Liver (tissue), 9 donors: ENCODE measurements around the gene VAPB. TPM values are rescaled to one million over a fixed set of nuclear protein-coding genes. Genes with fewer than 3 reads are reported as not detected.
"Not testable (repeated sequence)": the region's sequence is repeated elsewhere in the genome, so short reads cannot be mapped to it uniquely, and the experiment has no call there.

Experiments used
- DNase-seq: peaks from one replicate; pipeline ENCODE4 v3.0.0-alpha.2; 2017; ENCODE audit warnings: low spot score
- H3K27ac ChIP-seq, 2 donors: one replicate each; pipeline ENCODE4 v1.7.0; 2013; ENCODE audit warnings: inconsistent platforms in 2 of 2, low read length in 2 of 2, control low read depth in 1 of 2, low read depth in 1 of 2, mild to moderate bottlenecking in 1 of 2
- H3K27me3 ChIP-seq, 4 donors: one replicate each; pipeline versions ENCODE4 v1.6.1 to v1.7.0; 2013; ENCODE audit warnings: low read length in 3 of 4, inconsistent platforms in 1 of 4, mild to moderate bottlenecking in 1 of 4, moderate library complexity in 1 of 4; ENCODE audit not compliant: control insufficient read depth in 4 of 4, insufficient read depth in 4 of 4
- H3K36me3 ChIP-seq, 4 donors: one replicate each; pipeline versions ENCODE4 v1.6.1 to v1.7.0; 2013; ENCODE audit warnings: low read length in 3 of 4, mild to moderate bottlenecking in 3 of 4, low read depth in 1 of 4, moderate library complexity in 1 of 4; ENCODE audit not compliant: control insufficient read depth in 4 of 4, insufficient read depth in 3 of 4
- H3K4me1 ChIP-seq, 4 donors: one replicate each; pipeline versions ENCODE4 v1.6.1 to v1.7.0; 2013; ENCODE audit warnings: low read length in 3 of 4, mild to moderate bottlenecking in 3 of 4, moderate library complexity in 1 of 4; ENCODE audit not compliant: control insufficient read depth in 4 of 4, insufficient read depth in 4 of 4
- H3K4me3 ChIP-seq, 3 donors: one replicate each; pipeline versions ENCODE4 v1.6.1 to v1.7.0; 2013; ENCODE audit warnings: low read length in 3 of 3, control low read depth in 1 of 3, low read depth in 1 of 3, mild to moderate bottlenecking in 1 of 3
- H3K9ac ChIP-seq, 2 donors: one replicate each; pipeline ENCODE4 v1.7.0; 2013; ENCODE audit warnings: low read length in 2 of 2, mild to moderate bottlenecking in 2 of 2, moderate library complexity in 2 of 2, control low read depth in 1 of 2, low read depth in 1 of 2
- H3K9me3 ChIP-seq, 4 donors: one replicate each; pipeline versions ENCODE4 v1.6.1 to v1.7.0; 2013; ENCODE audit warnings: low read length in 3 of 4; ENCODE audit not compliant: control insufficient read depth in 4 of 4
- ATF3 ChIP-seq: IDR thresholded peaks from 2 replicates; pipeline ENCODE4 v1.6.1; 2016; ENCODE audit warnings: antibody characterized with exemption
- CTCF ChIP-seq: fragments of 150-350 bp; IDR thresholded peaks from 2 replicates; pipeline ENCODE4 v1.5.1; 2017; ENCODE audit warnings: improper control_type of control experiment, low read depth, low read length; ENCODE audit not compliant: missing input control
- EGR1 ChIP-seq, 2 donors: IDR thresholded peaks; 2 replicates each; pipeline ENCODE4 v1.6.1; 2016 to 2018; ENCODE audit warnings: antibody characterized with exemption in 2 of 2, low read depth in 2 of 2
- FOXA1 ChIP-seq: IDR thresholded peaks from 2 replicates; pipeline ENCODE4 v1.6.1; 2016; ENCODE audit warnings: antibody characterized with exemption
- FOXA2 ChIP-seq: IDR thresholded peaks from 2 replicates; pipeline ENCODE4 v1.6.1; 2016; ENCODE audit warnings: antibody characterized with exemption
- GABPA ChIP-seq, 2 donors: IDR thresholded peaks in 1 of 2; conservative IDR thresholded peaks in 1 of 2; 2 replicates each; pipeline ENCODE4 v1.6.1; 2016; ENCODE audit warnings: antibody characterized with exemption in 2 of 2, mild to moderate bottlenecking in 1 of 2, moderate library complexity in 1 of 2
- HNF4A ChIP-seq, 2 donors: conservative IDR thresholded peaks; 2 replicates each; pipeline ENCODE4 v1.6.1; 2016; ENCODE audit warnings: antibody characterized with exemption in 2 of 2, mild to moderate bottlenecking in 2 of 2
- HNF4G ChIP-seq: IDR thresholded peaks from 2 replicates; pipeline ENCODE4 v1.6.1; 2016; ENCODE audit warnings: antibody characterized with exemption
- JUND ChIP-seq, 2 donors: IDR thresholded peaks; 2 replicates each; pipeline ENCODE4 v1.6.1; 2016; ENCODE audit warnings: antibody characterized with exemption in 2 of 2
- MAX ChIP-seq: IDR thresholded peaks from 2 replicates; pipeline ENCODE4 v1.6.1; 2016; ENCODE audit warnings: antibody characterized with exemption
- NR2F2 ChIP-seq: IDR thresholded peaks from 2 replicates; pipeline ENCODE4 v1.6.1; 2016; ENCODE audit warnings: antibody characterized with exemption
- RAD21 ChIP-seq, 2 donors: IDR thresholded peaks; 2 replicates each; pipeline ENCODE4 v1.6.1; 2016; ENCODE audit warnings: antibody characterized with exemption in 2 of 2, mild to moderate bottlenecking in 2 of 2
- REST ChIP-seq: IDR thresholded peaks from 2 replicates; pipeline ENCODE4 v1.6.1; 2016; ENCODE audit warnings: antibody characterized with exemption, mild to moderate bottlenecking
- RXRA ChIP-seq, 2 donors: IDR thresholded peaks; 2 replicates each; pipeline ENCODE4 v1.6.1; 2017 to 2018; ENCODE audit warnings: antibody characterized with exemption in 2 of 2, mild to moderate bottlenecking in 1 of 2
- SP1 ChIP-seq: IDR thresholded peaks from 2 replicates; pipeline ENCODE4 v1.6.1; 2018; ENCODE audit warnings: antibody characterized with exemption, mild to moderate bottlenecking
- TAF1 ChIP-seq: conservative IDR thresholded peaks from 2 replicates; pipeline ENCODE4 v1.6.1; 2016; ENCODE audit warnings: antibody characterized with exemption, mild to moderate bottlenecking
- YY1 ChIP-seq: IDR thresholded peaks from 2 replicates; pipeline ENCODE4 v1.6.1; 2016; ENCODE audit warnings: antibody characterized with exemption, mild to moderate bottlenecking
- WGBS: extraction: QIAGEN DNeasy Blood & Tissue Kit; methylation state at CpG from one replicate; pipeline ENCODE4 v1.1.7; 2013; 5-methylcytosine and 5-hydroxymethylcytosine counted together
- polyA plus RNA-seq, 2 donors: library from polyadenylated mRNA; stranded (reverse) in 1 of 2; unstranded in 1 of 2; fragments of 200-250 nt in 1 of 2; fragments of >200 nt in 1 of 2; fragmentation: Nextera tagmentation in 1 of 2; extraction: Ambion mirVana in 1 of 2; gene quantifications; one replicate each; pipeline versions ENCODE4 v1.2.1 to v1.2.3, GENCODE V29; 2013 to 2015
- total RNA-seq, 2 donors: library from RNA; depleted of rRNA; stranded (reverse); fragments of >200 nt; gene quantifications; one replicate each; pipeline ENCODE4 v1.2.3, GENCODE V29; 2014
- donor health status: healthy.
- donor health status: healthy.
- donor health status: healthy.
- donor health status: healthy.
- donor health status: healthy.

Gene VAPB
- total and polyA plus RNA-seq, 4 donors, result 12.2 to 21.7 (median 18.5) TPM

- H3K9me3 ChIP-seq, result no peaks in the 10 kb centered on the region
- H3K36me3 ChIP-seq, result peaks cover 0 to 9% (median 4%) of the 10 kb centered on the region in 4 donors
- no peak overlapping the region for H3K27ac ChIP-seq
- H3K9ac ChIP-seq, result no peak overlapping the region
- H3K27me3 ChIP-seq, result no peaks in the 10 kb centered on the region
- no peak for TF ChIP-seq SP1
- TF ChIP-seq REST, result no peak
- no peak for TF ChIP-seq HNF4A (conservative IDR thresholded peaks at IDR 0.05)
- no peak for TF ChIP-seq ATF3
- no peak for TF ChIP-seq JUND (IDR thresholded peaks at IDR 0.05)
- TF ChIP-seq YY1, result no peak
- no peak for TF ChIP-seq FOXA2
- TF ChIP-seq TAF1, result no peak
- TF ChIP-seq FOXA1, result no peak
- no peak for TF ChIP-seq RXRA (IDR thresholded peaks at IDR 0.05)
- no peak for TF ChIP-seq MAX
- no peak for TF ChIP-seq RAD21 (IDR thresholded peaks at IDR 0.05)
- TF ChIP-seq CTCF, result no peak
- no peak for TF ChIP-seq EGR1 (IDR thresholded peaks at IDR 0.05; ENCODE audit: low read depth in 2 of 2)
- TF ChIP-seq GABPA (IDR thresholded peaks at IDR 0.05 in 1 of 2, conservative IDR thresholded peaks at IDR 0.05 in 1 of 2), result no peak
- no peak for TF ChIP-seq HNF4G
- no peak for TF ChIP-seq NR2F2
- H3K4me3 ChIP-seq, result no peak overlapping the region
- no peak for DNase-seq
- no peaks in the 10 kb centered on the region for H3K4me1 ChIP-seq
- 94% methylated on average over 6 of the region's 6 CpGs for WGBS
Observed at GRCh38 chr20:58424218-58424969, 35.4 kb downstream of the VAPB start.

GRCh38 chr20:58427571-58427970, 38.5 kb downstream of the VAPB start:
- not testable (repeated sequence) for H3K9me3 ChIP-seq, DNase-seq, H3K27me3 ChIP-seq, H3K9ac ChIP-seq, H3K4me3 ChIP-seq, H3K36me3 ChIP-seq, H3K27ac ChIP-seq
- WGBS, result 97% methylated on average over 3 of the region's 3 CpGs
- H3K4me1 ChIP-seq, result peaks cover 6 to 17% (median 14%) of the 10 kb centered on the region in 4 donors
